ENCODE results near the gene METRNL.
"Not testable (repeated sequence)": the region's sequence is repeated elsewhere in the genome, so short reads cannot be mapped to it uniquely, and the experiment has no call there.

The METRNL gene

DNA sequence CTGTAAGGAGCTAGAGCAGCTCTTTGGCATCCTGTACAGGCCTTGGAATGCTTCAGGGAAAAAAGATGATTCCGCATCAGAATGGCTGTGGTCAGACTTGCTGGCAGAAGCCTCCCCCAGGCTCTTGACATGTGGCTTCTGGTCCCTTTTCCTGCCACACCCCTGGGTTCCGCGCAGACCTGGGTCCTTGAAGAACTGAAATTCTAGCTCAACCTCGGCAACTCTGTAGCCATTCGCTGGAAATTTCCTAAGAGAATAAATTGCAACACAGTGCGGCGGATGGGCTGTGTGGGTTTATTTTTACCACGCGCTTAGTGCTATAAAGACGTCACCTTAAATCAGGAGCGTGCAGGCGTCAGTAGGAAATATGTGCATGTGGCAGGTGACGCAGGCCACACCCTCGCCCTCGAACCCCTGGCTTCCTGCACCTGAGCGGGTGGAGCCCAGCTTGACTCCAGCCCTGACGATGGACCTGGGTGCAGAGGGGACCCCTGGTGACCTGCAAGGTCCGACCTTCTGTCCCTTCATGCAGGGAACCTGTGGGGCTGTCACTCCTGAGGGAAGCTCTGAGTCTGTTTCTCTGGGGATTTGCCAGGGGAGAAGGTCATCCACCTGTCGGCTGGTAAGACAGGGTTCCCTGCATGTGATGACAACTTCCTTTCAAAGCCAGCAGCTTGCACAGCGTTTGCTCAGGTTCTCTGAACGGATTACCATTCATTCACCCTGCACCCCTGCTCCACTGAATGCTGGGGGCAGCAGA, 46.3 kb downstream of the METRNL start:
- DNase-seq, result peak; percentile 30

DNA sequence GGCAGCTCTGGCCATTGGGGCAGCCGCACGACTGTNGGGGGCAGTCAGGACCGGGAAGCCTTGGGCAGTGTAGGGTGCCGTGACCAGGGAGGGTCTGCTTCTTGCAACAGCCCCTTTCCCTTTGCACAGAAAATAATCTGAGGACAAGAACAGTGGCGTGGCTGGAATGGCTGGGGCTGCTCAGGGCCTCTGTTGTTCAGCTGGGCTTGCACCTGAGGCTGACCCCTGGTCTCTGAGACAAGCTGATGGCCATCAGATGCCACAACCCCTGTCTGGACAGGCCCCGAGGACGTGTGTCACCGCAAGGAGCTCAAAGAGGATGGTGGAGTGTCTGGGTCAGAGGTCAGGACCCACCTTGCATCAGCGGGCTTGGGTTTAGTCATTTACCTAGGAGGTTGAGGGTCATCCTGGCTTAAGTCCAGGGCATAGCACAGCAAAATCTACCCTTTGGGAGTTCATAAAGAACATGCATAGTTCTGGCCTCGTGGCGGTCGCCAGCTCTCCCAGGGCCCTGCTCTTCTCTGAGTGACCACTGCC, 46.9 kb downstream of the METRNL start:
- no peak for DNase-seq

DNA sequence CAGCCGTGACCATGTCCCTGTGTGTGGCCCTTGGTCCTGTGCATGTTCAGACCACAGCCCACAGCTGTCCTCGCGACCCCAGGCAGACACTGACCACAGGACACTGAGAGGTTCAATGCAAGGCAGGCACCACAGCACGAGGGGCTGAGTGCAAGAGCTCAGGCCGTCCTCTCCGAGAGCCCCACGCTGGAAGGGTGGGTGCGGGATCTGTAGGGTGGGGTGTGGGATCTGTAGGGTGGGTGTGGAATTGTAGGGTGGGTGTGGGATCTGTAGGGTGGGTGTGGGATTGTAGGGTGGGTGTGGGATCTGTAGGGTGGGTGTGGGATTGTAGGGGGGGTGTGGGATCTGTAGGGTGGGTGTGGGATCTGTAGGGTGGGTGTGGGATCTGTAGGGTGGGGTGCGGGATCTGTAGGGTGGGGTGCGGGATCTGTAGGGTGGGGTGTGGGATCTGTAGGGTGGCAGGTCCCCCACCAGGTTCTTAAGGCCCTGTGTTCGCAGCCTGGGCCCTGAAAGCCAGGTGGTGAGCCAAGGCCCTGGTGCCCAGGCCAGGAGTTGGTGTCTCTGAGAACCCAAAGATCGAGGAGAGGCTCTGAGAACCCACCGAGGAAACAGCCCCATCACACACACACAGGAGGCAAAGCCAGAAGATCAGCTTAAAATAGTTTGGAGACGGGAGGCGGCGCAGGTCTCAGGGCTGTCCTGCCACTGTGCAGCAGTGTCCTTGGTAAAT, 48.2 kb downstream of the METRNL start:
- no peak for DNase-seq

DNA sequence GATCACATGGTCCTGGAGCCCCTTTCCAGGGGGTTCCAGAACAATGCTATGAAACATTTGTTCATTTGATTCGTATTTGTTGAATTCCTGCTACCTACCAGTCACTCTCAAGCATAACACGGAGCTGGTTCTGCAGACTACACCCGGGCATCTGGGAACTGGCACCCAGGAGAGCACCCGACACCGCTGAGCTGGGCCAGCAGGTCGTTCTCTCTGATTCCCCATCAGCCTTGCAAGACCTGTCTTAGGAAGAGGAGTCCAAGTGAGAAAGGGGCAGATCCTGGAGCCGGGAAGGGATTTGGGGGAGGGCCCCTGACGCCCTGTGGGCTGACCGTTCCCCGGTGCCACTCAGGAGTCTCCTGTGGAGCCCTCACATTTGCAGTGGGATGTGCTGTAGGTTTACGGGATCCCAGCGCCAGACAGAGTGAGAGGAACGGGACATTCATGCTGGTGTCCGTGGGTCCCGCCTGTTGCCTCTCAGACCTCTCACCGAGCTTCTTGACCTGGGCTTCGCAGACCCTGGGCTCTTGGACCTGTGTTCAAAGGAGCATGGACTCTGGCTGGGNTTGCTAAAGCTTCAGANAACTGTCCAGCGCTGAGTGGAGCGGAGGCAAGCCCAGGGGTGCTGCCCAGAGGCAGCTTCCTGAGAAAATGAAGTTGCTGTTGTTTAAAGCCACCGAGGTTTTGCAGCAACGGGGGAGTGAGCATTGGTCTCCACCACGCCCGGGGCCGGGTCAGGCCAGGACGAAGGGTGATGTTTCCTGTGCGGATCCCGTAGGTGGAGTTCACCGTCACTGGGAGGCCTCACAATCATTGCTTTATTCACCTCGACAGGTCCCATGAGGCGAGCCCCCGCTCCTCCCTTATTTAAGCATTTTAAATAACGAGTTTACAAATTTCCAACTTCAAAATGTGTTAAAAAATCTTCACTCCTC, 49.2 kb downstream of the METRNL start:
- DNase-seq, result no peak

DNA sequence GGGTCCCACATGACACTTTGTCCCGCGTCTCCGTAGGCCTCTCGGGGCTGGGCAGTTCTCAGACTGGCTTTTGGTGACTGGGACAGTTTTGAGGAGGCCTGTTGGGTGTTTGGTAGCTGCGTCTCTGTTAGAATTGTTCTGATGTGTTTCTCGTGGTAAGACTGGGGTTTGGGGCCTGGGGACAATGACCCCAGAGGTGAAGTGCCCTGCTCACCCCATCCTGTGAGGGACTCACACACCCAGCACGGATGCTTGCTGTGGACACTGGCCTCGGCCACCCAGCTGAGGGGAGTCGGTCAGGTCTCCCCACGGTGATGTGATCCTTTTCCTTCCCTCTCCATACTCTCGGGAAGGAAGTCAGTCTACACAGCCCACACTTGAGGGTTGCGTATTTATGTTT, 50.3 kb downstream of the METRNL start:
- DNase-seq, result no peak

DNA sequence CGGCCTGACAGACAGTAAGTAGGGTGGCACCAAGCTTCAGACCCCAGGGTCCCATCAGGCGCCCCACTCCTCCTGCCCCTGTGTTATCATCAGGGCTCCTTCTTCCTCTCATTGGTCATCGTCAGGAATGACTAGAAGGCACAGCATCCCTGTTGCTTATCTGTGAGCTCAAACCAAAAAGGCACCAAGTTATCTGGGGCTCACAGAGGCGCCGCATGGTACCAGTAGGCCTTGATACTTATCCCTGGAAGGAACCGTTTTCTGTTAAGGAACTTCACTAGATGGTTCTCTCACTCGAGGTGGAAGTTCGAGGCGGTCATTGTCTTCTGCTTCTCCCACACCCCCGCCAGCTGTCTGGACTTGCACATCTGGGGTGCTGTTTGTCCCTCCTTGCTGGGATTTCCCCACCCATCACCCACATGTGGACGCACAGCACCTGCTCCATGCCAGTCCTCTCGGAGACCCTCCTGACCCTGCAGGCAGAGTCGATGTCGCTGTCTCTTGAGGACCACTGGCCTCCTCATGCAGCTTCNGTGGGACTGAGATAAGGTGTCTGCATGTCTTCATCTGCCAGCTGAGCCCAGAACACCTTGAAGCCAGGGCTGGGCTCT, 52.1 kb downstream of the METRNL start:
- no peak for DNase-seq

DNA sequence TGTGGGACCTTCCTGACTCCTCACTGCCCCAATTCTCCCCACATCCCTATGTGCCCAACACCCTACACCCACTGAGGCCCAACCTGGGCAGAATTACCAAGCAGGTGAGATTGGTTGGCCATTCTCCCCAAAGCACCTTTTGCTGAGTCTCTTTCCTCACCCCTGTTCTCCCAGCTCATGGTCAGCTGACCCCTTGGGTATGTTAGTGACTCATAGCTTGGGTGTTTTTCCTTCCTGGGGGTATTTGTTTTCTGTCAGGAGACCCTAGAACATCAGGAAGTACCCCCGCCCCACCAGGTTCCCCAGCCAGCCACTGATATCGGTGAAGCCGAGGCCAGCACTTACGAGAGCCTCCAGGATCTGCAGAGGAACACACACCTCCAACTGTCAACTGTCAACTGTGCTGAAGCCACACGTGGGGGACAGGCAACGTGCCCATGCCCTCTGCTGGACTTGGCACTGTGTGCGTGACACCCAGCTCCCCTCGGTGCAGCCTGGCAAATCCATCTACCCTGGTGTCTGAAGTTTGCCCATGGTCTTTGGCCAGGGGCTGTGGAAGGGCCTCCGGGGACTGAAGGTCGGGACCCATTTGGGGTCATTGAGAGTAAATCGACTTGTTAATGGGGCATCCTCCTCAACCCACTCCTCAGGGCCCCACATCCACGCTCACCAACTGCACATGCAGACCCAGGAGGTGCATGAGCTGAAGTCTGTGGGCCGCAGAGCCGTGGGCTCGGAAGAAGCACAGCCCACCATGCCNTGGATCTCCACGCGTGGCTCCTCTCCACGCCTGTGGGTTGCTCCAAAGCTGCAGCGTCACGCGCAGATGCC, 53.1 kb downstream of the METRNL start:
- no peak for DNase-seq

DNA sequence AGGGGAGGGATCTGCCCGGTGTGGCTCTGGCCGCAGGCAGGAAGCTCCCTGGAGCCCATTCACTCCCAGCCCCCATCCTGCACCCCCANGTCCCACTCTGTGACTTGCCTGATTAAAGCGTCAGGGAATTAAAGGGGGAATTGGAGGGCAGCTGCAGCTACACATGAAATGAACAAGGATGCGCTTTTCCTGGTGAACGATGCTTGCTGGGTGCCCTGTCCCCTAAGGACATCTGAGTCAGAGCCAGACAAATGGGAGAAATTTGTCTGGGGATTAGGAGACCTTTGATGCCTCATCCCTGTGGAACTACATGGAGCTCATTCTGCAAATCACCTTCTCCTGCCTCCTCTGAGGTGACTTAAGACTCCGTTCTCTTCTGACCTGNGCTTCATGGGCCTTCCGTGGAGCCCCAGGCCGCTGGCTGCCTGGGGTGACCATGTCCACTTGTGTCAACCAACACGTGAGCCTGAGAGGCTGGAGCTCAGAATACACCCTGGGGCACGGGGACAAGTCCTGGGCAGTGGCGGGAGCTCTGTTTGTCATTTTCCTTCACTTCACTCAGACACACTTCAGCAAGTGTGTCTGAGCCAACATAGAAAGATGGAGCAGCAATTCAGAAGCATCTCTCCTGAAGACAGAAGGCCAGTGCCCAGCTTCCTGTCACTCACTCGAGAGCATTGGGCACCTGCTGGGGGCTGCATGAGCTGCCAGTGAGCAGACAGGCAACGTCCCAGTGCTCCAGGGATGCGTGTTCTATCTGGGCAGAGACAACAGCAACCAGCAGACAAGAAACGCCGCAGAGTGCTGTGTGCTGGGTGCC, 54.1 kb downstream of the METRNL start:
- DNase-seq, result no peak

DNA sequence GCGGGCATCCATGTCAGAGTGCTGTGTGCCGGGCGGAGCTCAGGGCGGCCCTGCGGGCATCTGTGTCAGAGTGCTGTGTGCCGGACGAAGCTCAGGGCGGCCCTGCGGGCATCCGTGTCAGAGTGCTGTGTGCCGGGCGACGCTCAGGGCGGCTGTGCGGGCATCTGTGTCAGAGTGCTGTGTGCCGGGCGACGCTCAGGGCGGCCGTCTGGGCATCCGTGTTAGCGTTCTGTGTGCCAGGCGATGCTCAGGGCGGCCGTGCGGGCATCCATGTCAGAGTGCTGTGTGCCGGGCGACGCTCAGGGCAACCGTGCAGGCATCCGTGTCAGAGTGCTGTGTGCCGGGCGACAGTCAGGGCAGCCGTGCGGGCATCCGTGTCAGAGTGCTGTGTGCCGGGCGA, 55.0 kb downstream of the METRNL start:
- not testable (repeated sequence) for DNase-seq

DNA sequence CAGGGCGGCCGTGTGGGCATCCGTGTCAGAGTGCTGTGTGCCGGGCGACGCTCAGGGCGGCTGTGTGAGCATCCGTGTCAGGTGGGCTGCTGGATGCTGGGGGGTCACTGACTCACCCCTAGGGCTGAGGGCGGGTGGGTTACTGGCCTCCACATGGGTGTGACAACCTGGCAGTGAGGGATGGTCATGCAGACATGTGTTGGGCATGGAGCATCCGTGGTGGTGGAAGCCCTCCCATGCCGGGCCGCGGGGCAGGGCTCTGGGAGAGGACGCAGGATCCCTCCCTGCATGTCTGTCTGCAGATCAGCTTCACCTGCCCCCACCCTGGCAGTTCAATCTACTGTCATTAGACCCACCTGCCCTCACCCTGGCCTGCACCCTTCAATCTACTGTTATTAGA, 56.3 kb downstream of the METRNL start:
- no peak for DNase-seq

DNA sequence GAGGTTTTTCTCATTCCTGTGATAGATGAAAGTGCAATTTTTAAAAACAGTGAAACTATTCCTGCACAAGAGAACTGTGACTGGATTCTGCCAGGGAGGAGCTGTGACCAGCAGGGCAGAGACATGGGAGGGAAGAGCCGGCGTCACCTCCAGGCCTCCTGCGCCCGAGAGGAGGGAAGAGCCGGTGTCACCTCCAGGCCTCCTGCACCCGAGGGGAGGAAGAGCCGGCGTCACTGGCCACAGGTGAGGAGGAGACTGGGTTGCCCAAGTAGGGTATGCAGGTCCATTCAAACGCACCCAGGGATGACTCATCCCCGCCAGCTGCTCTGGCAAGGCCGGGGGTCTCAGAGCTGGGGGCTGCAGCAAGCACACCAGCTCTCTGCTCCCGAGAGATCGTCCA, 56.7 kb downstream of the METRNL start:
- no peak for DNase-seq

DNA sequence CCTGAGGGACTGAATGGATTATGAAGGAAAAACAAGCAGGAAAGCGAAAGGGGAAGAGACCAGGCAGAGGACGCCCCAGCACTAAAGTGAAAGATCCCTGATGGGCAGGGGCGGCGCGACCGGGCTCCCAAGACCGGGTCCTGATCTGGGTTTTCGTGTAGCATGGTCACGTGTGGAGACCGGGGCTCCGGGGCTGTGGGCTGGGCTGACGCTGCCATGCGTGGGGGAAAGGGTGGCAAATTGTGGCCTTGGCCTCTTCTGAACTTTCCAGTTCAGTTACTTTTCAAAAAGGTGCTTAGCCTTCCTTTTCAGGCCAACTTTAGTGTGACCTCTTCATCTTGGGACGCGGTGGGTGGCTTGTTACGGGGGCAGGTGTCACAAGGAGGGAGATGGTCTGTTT, 57.5 kb downstream of the METRNL start:
- DNase-seq, result no peak

DNA sequence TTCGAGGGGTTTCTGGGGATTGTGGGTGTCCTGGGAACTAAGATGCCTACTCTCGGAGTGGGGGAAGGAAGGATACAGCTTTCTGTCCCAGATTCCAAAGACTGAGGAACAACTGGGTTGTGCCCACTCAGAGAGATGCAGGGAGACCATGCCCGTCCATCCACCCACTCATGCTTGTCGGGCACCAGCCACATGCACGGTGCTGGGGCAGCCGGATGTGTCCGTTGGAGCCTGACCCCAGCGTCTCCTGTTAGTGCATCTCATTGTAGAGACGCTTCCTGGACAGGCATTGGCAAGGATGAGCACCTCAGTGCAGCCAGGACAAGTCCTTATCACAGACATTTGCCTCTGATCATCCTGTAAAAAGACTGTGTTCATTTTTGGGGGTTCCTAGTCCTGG, 58.1 kb downstream of the METRNL start:
- DNase-seq, result no peak

DNA sequence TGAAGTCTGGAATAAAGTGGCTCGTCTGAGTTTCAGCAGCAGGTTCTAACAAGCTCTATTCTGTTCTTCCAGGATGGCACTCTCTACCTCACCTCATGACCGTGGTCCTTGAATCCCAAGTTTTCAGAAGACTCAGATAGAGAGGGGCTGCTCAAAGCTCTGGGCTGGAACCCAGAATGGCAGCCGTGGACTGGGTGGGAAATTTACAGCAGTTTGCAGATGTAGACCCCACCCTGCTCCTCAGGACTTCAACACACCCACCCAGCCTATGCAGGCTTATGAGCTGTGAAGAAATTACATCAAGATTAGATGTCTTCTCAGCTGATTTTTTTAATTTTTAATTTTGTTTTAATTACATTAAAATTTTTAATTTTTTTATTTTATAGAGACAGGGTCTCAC, 59.4 kb downstream of the METRNL start:
- DNase-seq, result no peak

DNA sequence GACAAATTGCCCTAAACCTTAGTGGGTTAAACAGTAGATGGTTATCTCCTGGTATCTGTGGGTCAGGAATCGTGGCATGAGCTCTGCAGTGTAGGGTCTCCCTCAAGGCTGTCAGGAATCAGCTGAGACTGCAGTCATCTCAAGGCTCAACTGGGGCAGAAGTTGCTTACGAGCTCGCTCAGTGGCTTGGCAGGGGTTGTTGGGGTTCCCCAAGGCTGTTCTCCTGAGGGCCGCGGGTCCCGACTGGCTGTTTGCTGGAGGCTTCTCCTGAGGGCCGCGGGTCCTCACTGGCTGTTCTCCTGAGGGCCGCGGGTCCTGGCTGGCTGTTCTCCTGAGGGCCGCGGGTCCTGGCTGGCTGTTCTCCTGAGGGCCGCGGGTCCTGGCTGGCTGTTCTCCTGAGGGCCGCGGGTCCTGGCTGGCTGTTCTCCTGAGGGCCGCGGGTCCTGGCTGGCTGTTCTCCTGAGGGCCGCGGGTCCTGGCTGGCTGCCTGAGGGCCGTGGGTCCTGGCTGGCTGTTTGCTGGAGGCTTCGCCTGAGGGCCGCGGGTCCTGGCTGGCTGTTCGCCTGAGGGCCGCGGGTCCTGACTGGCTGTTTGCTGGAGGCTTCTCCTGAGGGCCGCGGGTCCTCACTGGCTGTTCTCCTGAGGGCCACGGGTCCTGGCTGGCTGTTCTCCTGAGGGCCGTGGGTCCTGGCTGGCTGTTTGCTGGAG, 60.3 kb downstream of the METRNL start:
- DNase-seq, result not testable (repeated sequence)

DNA sequence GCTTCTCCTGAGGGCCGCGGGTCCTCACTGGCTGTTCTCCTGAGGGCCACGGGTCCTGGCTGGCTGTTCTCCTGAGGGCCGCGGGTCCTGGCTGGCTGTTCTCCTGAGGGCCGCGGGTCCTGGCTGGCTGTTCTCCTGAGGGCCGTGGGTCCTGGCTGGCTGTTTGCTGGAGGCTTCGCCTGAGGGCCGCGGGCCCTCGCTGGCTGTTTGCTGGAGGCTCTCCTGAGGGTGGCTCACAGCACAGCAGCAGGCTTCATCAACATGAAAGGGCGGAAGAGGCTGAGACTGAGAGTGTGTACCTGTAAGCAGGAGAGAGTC, 60.8 kb downstream of the METRNL start:
- not testable (repeated sequence) for DNase-seq

DNA sequence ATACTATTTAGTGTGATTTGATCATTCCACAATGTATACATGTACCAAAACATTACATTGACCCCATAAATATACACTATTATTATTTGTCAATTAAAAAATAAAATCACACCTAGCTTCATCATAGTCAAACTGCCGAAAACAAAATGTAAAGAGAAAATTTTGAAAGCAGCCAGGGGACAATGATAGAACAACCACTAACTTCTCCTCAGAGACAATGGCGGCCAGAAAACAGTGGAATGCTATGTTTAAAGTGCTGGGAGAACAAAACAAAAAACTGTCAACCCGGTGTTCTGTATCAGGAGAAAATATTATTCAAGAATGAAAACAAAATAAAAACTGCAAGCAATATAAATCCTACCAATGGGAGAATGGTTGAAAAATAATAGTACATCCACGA, 63.2 kb downstream of the METRNL start:
- no peak for DNase-seq

DNA sequence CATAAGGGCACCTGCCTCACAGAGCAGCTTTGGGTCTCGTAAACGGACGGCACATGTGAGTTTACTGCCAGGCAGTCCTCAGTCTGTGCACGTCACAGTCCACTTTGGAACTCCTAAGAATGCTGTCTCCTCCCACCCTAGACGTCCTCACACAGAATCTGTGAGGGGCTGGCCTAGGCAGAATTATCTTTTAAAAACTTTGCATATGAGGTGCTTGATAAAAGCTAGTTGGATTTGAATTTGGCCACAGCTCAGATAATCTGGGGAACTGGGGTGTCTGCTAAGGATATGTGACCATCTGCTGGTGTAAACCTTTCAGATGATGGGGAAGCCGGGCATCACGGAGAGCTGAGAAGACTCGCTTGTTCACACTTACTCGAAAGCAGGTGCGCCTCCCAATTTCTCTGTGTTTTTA, 64.4 kb downstream of the METRNL start:
- DNase-seq, result no peak
